Forelimb muscle (tissue), 1 donor: ENCODE data around the gene F2R. TPM values are rescaled to one million over a fixed set of nuclear protein-coding genes. Genes with fewer than 3 reads are reported as not detected.
"Not testable (repeated sequence)": the region's sequence is repeated elsewhere in the genome, so short reads cannot be mapped to it uniquely, and the experiment has no call there.

Experiments used
- DNase-seq: peaks from one replicate; pipeline ENCODE4 v3.0.0-alpha.2; 2013; ENCODE audit warnings: low read depth
- polyA plus RNA-seq: library from polyadenylated mRNA; unstranded; fragments of 120-200 nt; gene quantifications from one replicate; pipeline ENCODE4 v1.2.1, GENCODE V29; 2013; ENCODE audit not compliant: insufficient read length

F2R gene
- 16.6 TPM for polyA plus RNA-seq

- DNase-seq: no peak
These were observed at the start of gene F2R for GRCh38 chr5:76715736-76716455. TSS of gene F2R (plus strand) at chr5:76716126. CDS start at chr5:76716308, 182 bp downstream.

- no peak for DNase-seq
These were observed 48.4 kb upstream of the F2R start for GRCh38 chr5:76667495-76667894.

GRCh38 chr5:76669245-76669644 lies 46.7 kb upstream of the F2R start:
- DNase-seq: no peak

GRCh38 chr5:76670508-76670907 lies 45.4 kb upstream of the F2R start:
- no peak for DNase-seq

- no peak for DNase-seq
These were observed 43.7 kb upstream of the F2R start for GRCh38 chr5:76672242-76672641.

GRCh38 chr5:76673125-76673524 lies 42.8 kb upstream of the F2R start:
- no peak for DNase-seq

GRCh38 chr5:76674330-76675066 lies 41.4 kb upstream of the F2R start:
- no peak for DNase-seq

GRCh38 chr5:76675364-76675763 lies 40.6 kb upstream of the F2R start:
- DNase-seq: no peak

- DNase-seq: no peak
These were observed 38.0 kb upstream of the F2R start for GRCh38 chr5:76677849-76678472.

- no peak for DNase-seq
These were observed 36.7 kb upstream of the F2R start for GRCh38 chr5:76679231-76679630.

GRCh38 chr5:76680826-76681225 lies 35.1 kb upstream of the F2R start:
- DNase-seq: not testable (repeated sequence)

- no peak for DNase-seq
These were observed 34.6 kb upstream of the F2R start for GRCh38 chr5:76681287-76681686.

- no peak for DNase-seq
These were observed 33.5 kb upstream of the F2R start for GRCh38 chr5:76682387-76682786.

GRCh38 chr5:76683816-76684731 lies 31.9 kb upstream of the F2R start:
- no peak for DNase-seq

GRCh38 chr5:76684756-76685519 lies 31.0 kb upstream of the F2R start:
- DNase-seq: no peak

- DNase-seq: no peak
These were observed 30.2 kb upstream of the F2R start for GRCh38 chr5:76685704-76686103.

GRCh38 chr5:76688212-76688611 lies 27.7 kb upstream of the F2R start:
- DNase-seq: no peak

GRCh38 chr5:76688836-76689235 lies 27.1 kb upstream of the F2R start:
- DNase-seq: no peak

GRCh38 chr5:76689321-76690036 lies 26.4 kb upstream of the F2R start:
- no peak for DNase-seq

- DNase-seq: no peak
These were observed 25.8 kb upstream of the F2R start for GRCh38 chr5:76690037-76690679.
